Brain pericyte (primary cell): ENCODE measurements around the gene WHAMM.
"Not testable (repeated sequence)": the region's sequence is repeated elsewhere in the genome, so short reads cannot be mapped to it uniquely, and the experiment has no call there.

ENCODE experiments used
- DNase-seq: peaks from one replicate; pipeline ENCODE4 v3.0.0-alpha.2; 2012; ENCODE audit warnings: low read depth, low spot score

WHAMM gene

GRCh38 chr15:82865981-82866380 lies 56.6 kb downstream of the WHAMM start:
- not testable (repeated sequence) for DNase-seq

DNA sequence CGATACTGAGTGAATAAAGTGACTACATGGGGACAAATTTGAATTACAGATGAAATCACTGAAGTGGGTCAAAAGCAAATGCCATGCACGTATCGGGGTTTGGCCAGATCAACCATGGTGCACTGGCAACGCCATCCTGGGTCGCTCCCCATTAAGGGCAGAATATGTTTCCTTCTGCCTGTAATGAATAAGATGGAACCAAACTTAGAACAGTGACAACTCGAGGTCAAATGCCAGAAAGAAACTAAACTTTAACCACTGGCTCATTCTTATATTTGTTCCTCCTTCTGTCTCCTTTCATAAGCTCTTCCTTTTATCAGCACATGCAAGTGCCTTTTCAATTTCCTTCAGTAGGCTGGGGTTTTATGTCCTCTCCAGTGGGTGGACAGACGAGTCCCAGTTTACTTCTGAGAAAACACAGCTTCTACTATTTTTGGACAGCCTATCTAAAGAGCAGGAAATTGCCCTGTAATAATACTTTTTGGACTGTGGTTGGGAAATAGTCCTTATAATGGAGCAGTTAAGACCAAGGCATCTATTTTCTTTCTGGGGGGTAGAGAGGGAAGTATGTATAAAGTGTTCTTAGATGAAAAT lies 61.4 kb downstream of the WHAMM start:
- DNase-seq = no peak

DNA sequence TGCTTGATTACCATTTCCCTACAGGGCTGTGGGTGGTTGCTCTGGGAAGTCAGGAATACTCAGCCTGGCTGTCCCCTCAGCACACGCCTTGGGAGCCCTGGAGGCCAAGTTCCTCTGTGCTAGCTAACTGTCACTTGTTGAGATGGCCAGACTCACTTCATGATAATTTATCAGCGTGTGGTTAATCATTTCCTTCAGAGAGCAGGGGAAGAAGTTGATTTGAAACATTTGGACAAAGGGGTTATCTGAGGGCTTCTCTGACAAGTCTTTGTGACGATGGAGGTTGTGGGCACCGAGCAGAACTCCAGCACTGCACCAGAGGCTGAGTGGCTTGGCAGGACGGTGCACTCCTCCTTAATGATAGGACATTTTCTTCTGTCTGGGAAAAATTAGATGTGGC lies 61.9 kb downstream of the WHAMM start:
- no peak for DNase-seq

- no peak for DNase-seq
Measured at GRCh38 chr15:82871832-82872484, 62.5 kb downstream of the WHAMM start.

GRCh38 chr15:82873000-82873680 lies 63.7 kb downstream of the WHAMM start:
- DNase-seq = no peak

DNA sequence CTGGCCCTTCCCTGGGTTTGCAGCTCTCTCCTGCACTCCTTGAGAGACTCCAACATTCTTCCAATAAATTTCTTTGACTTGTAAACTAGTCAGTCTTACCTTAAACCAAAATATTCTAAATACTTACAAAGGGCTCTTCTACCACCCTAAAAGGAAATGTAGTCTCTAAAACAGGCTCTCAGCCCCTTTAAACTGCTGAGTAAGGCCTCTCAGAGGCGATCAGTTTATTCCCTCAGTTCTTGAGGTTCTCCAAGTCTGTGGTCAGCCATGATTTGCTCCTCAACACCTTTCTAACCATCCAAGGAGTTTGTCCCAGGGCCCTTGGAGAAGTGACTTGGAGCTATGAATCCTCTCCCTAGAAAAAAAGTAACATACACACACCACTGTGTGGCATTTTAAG lies 64.8 kb downstream of the WHAMM start:
- no peak for DNase-seq

- DNase-seq = no peak
Measured at GRCh38 chr15:82874961-82875360, 65.5 kb downstream of the WHAMM start.

DNA sequence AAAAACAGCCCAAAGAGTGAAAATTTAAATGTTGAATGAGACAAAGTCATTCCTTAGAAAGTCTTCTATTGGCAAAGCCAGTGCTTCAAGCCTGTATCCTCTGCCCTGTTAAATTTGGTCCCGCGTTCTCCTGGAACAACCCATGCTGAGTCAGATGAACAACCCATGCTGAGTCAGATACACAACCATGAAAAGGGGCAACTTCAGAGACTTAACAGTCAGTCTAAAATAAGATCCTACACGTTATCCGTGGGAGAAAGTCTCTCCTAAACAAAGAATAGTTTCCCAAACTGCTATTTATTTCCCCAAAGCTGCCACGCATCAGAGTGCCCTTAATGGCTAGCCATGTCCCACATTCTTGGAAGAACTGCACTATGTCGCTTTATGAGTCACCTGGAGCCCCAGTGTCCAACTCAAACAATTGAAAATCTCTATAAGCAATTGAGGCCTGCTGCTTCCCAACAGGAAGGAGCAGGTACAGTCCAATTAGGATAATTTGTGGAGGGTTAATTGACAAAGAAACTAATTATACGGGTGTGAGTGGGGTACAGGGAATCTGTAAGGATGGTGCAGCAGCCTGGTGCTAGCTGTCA lies 66.1 kb downstream of the WHAMM start:
- DNase-seq = no peak

DNA sequence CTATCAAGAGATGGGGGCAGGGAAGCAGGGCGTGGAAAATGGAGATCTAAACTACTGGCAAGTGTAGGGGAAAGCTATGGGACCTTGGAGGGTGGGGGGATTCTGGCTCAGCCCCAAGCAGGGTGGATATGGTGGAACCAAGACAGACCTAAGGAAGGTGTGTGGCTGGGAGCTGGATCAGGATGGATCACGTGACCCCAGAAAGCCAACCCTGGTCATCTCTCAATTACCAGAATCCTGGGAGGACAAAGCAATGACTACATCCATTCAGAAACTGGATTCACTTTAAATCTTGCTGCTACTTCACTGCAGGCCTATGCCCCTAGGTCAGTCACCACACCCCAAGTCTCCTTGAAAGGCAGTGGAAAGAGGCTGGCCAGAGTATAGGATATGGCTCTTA lies 68.4 kb downstream of the WHAMM start:
- DNase-seq = no peak

- DNase-seq = no peak
Measured at GRCh38 chr15:82878325-82878724, 68.9 kb downstream of the WHAMM start.

GRCh38 chr15:82880704-82881103 lies 71.3 kb downstream of the WHAMM start:
- no peak for DNase-seq

DNA sequence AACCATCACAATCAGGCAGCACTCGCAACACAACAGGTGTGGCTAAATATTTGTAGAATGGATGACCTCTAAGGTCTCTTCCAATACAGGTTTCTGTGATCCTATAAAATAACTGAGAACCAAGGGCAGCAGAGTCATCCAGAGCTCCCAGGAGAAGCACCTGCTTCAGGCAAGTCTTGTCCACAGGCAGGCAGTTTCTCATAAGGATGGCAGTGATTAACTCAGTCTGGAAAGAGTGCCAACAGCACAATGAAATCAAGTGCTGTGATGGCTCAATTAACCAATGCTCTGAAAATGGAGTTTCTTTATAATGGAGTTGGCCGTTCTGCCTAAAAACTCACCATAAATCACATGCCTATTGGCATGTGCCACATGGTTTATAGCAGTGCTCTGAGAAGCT lies 72.3 kb downstream of the WHAMM start:
- DNase-seq = no peak

- no peak for DNase-seq
Measured at GRCh38 chr15:82882273-82882928, 73.0 kb downstream of the WHAMM start.
